Measurements from ENCODE around the gene PLXNB2.

- TF ChIP-seq GATA2 (IDR thresholded peaks at IDR 0.05; ENCODE audit: low read depth, low read length): no peak
- no peak for TF ChIP-seq GATA3 (IDR thresholded peaks at IDR 0.05; ENCODE audit: low read depth, low read length)
These were observed 27.3 kb downstream of the PLXNB2 start for GRCh38 chr22:50280022-50280707.

Data from SH-SY5Y (cell line).